Nephron progenitor cell (in vitro differentiated cells): ENCODE results near the gene OR10V1.

Experiments
- DNase-seq: peaks from one replicate; pipeline ENCODE4 v3.0.0; 2021
- H3K27ac Mint-ChIP-seq: 2 replicates; pipeline ENCODE4 v1.8.0; 2021; ENCODE audit warnings: mild to moderate bottlenecking, moderate library complexity, mixed read lengths
- H3K27me3 Mint-ChIP-seq: 2 replicates; pipeline ENCODE4 v1.8.0; 2021; ENCODE audit warnings: mild to moderate bottlenecking, low read depth, mixed read lengths; ENCODE audit not compliant: poor library complexity
- H3K36me3 Mint-ChIP-seq: 2 replicates; pipeline ENCODE4 v1.8.0; 2021; ENCODE audit warnings: low read depth, mixed read lengths
- H3K4me1 Mint-ChIP-seq: 2 replicates; pipeline ENCODE4 v1.8.0; 2021; ENCODE audit warnings: mixed read lengths
- H3K4me3 Mint-ChIP-seq: 2 replicates; pipeline ENCODE4 v1.8.0; 2021; ENCODE audit warnings: mild to moderate bottlenecking, moderate library complexity, mixed read lengths
- H3K9me3 Mint-ChIP-seq: 2 replicates; pipeline ENCODE4 v1.8.0; 2021; ENCODE audit warnings: mild to moderate bottlenecking, moderate library complexity, mixed read lengths
- TF ChIP-seq, protein P1 (sequence below): fragments of 200-600 bp; sonication (generic); IDR thresholded peaks from 2 replicates; pipeline ENCODE4 v1.5.0; 2021; ENCODE audit warnings: antibody characterized with exemption

The OR10V1 gene

DNA sequence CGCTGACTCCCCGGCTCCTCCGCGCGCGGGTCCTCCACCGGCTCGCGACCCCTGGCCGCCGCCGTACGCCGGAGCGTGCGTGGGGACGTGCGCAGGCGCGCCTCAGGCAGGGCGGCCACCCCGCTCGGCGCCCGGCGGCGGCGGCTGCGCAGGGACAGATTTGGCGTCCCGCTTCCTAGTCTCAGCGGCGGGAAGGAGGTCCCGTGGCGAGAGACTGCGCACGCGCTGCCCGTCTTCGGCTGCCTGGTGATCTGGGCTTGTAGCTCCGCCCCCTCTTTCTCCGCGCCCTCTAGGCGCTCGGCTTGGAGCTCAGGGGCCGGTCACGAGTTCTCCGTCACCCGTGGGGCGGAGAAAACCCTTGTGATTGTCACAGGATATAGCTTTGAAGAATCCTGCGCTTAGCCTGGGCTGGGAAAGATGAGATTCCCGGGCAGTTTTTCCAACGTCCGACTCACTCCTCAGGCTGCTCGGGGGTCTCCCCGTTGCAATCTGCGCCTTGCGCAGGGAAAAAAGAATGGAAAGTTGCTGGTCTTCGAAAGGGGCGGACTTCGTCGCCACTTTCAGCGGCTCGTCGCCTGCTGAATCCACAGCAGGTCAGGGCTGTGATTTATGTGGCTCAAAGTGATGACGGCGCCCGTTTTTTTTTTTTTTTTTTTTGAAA lies 44.6 kb downstream of the OR10V1 start, which contains the start of gene PATL1:
TSS of gene PATL1 (minus strand) at position 88 of the 661 bp plus-strand sequence. CDS start 142 bp downstream, outside the sequence.
- peaks cover 4% of the 10 kb centered on the region for H3K27me3 Mint-ChIP-seq
- H3K9me3 Mint-ChIP-seq, result no peaks in the 10 kb centered on the region
- peak; percentile 98 for DNase-seq
- H3K27ac Mint-ChIP-seq, result peak within 1 kb of the TSS; percentile 100
- peak within 1 kb of the TSS; percentile 93 for H3K4me3 Mint-ChIP-seq
- H3K36me3 Mint-ChIP-seq, result peaks cover 28% of the 10 kb centered on the region
- peaks cover 25% of the 10 kb centered on the region for H3K4me1 Mint-ChIP-seq
- TF ChIP-seq, protein P1, sequence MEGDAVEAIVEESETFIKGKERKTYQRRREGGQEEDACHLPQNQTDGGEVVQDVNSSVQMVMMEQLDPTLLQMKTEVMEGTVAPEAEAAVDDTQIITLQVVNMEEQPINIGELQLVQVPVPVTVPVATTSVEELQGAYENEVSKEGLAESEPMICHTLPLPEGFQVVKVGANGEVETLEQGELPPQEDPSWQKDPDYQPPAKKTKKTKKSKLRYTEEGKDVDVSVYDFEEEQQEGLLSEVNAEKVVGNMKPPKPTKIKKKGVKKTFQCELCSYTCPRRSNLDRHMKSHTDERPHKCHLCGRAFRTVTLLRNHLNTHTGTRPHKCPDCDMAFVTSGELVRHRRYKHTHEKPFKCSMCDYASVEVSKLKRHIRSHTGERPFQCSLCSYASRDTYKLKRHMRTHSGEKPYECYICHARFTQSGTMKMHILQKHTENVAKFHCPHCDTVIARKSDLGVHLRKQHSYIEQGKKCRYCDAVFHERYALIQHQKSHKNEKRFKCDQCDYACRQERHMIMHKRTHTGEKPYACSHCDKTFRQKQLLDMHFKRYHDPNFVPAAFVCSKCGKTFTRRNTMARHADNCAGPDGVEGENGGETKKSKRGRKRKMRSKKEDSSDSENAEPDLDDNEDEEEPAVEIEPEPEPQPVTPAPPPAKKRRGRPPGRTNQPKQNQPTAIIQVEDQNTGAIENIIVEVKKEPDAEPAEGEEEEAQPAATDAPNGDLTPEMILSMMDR, result no peak

DNA sequence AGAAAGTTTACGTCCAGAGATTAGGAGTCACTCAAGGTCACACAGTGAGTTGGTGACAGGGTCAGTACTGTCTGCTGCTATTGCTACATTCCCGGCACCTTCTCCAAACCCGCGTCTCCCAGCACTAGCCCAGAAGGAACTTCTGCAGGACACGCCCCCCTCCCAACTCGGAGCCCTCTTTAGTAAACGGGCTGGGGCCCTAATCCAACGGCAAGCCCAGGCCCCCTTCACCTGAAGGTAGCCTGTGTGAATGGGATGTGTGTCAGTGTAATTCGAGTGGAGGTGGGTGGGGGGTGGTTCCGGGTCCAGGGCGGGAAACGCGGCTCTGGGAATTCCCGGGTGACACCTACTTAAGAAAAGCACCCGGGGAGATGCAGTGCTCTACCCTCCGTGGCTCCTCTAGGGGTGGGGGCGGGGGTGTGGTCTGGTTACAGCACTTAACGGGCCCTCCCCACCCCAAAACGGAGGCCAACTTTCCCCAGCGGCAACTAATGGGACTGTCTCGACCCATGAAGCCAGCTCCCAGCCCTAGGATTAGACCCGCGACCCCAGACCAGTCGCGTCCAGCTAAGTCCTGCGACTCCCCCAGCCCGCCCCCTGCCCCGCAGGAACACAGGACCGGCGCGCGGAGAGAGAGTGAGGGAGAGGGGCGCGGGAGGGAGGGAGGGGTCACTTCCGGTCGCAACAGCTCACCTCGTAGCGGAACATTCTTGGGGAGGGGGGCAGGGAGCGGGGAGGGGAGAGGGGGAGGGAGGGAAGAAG lies 45.3 kb downstream of the OR10V1 start:
- H3K4me3 Mint-ChIP-seq, result peak overlapping the region; percentile 92
- H3K27me3 Mint-ChIP-seq, result peaks cover 4% of the 10 kb centered on the region
- H3K9me3 Mint-ChIP-seq, result no peaks in the 10 kb centered on the region
- peaks cover 28% of the 10 kb centered on the region for H3K36me3 Mint-ChIP-seq
- H3K4me1 Mint-ChIP-seq, result peaks cover 25% of the 10 kb centered on the region
- TF ChIP-seq, protein P1, result no peak
- H3K27ac Mint-ChIP-seq, result peak overlapping the region; percentile 93
- peak; percentile 78 for DNase-seq

DNA sequence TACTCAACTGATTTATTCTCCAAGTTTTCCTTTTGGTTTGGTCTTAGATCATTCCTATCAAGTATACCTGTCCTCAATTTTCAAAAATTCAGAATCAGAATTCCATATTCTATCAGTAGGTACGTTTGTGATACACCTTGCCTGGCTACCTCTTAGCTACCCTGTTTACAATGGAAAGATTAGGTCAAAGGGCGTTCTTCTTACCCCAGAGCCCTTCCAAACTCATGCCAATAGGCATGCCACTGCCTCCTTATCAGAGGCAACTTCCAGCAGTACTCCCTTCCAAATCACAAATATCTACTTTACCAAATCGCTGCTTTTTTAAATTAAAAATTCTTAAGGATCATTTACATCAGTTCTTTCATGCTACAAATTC lies 45.8 kb downstream of the OR10V1 start:
- peaks cover 4% of the 10 kb centered on the region for H3K27me3 Mint-ChIP-seq
- DNase-seq, result no peak
- peaks cover 25% of the 10 kb centered on the region for H3K4me1 Mint-ChIP-seq
- H3K36me3 Mint-ChIP-seq, result peaks cover 28% of the 10 kb centered on the region
- TF ChIP-seq, protein P1, result no peak
- peak overlapping the region; percentile 92 for H3K4me3 Mint-ChIP-seq
- peak overlapping the region; percentile 73 for H3K27ac Mint-ChIP-seq
- H3K9me3 Mint-ChIP-seq, result no peaks in the 10 kb centered on the region

DNA sequence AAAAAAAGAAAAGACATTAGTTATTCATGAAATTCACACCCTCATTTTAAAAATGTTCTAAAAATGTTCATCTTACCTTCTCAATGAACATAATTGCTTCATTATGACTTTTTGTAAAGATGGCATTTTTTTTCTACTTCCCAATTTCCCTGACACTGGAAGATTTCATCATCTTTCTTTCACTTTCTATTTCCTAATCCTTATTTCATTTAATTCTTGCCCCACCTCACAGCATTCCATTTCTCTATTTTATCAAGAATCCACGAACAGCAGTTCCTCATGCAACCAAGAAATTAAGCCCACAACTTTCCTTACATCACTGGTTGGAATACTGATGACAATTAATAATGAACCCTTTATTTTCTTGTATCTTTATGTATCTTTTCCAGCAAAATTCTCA lies 46.7 kb downstream of the OR10V1 start:
- DNase-seq, result no peak
- Mint-ChIP-seq H3K27ac (no peak overlapping the region), H3K4me3 (peak overlapping the region; percentile 92), H3K4me1 (peaks cover 25% of the 10 kb centered on the region), H3K27me3 (peaks cover 4% of the 10 kb centered on the region), H3K36me3 (peaks cover 28% of the 10 kb centered on the region), H3K9me3 (no peaks in the 10 kb centered on the region)
- TF ChIP-seq, protein P1, result no peak
